GM18499 (cell line): ENCODE results near the gene OR6K6.

Experiments used
- ATAC-seq: cut with Tn5 transposase; IDR thresholded peaks from one replicate; pipeline ENCODE4 v1.9.1; 2021; ENCODE audit warnings: moderate number of reproducible peaks; ENCODE audit not compliant: insufficient read depth, unreplicated experiment

Gene OR6K6

GRCh38 chr1:158754420-158754819, at the start of gene OR6K6:
Gene OR6K6 (plus strand): TSS chr1:158754720. CDS start chr1:158754888, 168 bp downstream.
- ATAC-seq = no peak

GRCh38 chr1:158706096-158706495, 48.4 kb upstream of the OR6K6 start:
- ATAC-seq = no peak

GRCh38 chr1:158711098-158711497, 43.4 kb upstream of the OR6K6 start:
- ATAC-seq = no peak

- ATAC-seq = no peak
Observed at GRCh38 chr1:158714754-158715153, 39.8 kb upstream of the OR6K6 start.

GRCh38 chr1:158716335-158716734, 38.2 kb upstream of the OR6K6 start:
- ATAC-seq = peak; percentile 74

- no peak for ATAC-seq
Observed at GRCh38 chr1:158717344-158717743, 37.2 kb upstream of the OR6K6 start.

- ATAC-seq = no peak
Observed at GRCh38 chr1:158719664-158720063, 34.9 kb upstream of the OR6K6 start.

- ATAC-seq = no peak
Observed at GRCh38 chr1:158720620-158721019, 33.9 kb upstream of the OR6K6 start, which contains the start of gene OR6K3. Gene OR6K3 (minus strand): TSS chr1:158720720. CDS start chr1:158718115, 2,605 bp downstream.

GRCh38 chr1:158724442-158724841, 30.1 kb upstream of the OR6K6 start:
- no peak for ATAC-seq

- no peak for ATAC-seq
Observed at GRCh38 chr1:158728510-158729225, 25.9 kb upstream of the OR6K6 start.

- ATAC-seq = no peak
Observed at GRCh38 chr1:158730453-158730852, 24.1 kb upstream of the OR6K6 start.

- no peak for ATAC-seq
Observed at GRCh38 chr1:158731707-158732106, 22.8 kb upstream of the OR6K6 start.

- no peak for ATAC-seq
Observed at GRCh38 chr1:158732524-158732923, 22.0 kb upstream of the OR6K6 start.

- no peak for ATAC-seq
Observed at GRCh38 chr1:158735848-158736247, 18.7 kb upstream of the OR6K6 start.

GRCh38 chr1:158752155-158752712, 2.3 kb upstream of the OR6K6 start:
- no peak for ATAC-seq

- no peak for ATAC-seq
Observed at GRCh38 chr1:158771950-158772866, 17.7 kb downstream of the OR6K6 start, which contains the start of gene OR6N1. Gene OR6N1 (minus strand): TSS chr1:158772195. CDS start chr1:158766682, 5,513 bp downstream.

- ATAC-seq = no peak
Observed at GRCh38 chr1:158781104-158781503, 26.6 kb downstream of the OR6K6 start, which contains the start of gene OR6N2. Gene OR6N2 (minus strand): TSS chr1:158781204. CDS start chr1:158777635, 3,569 bp downstream.

- ATAC-seq = no peak
Observed at GRCh38 chr1:158793604-158794003, 39.1 kb downstream of the OR6K6 start.

- no peak for ATAC-seq
Observed at GRCh38 chr1:158794247-158794646, 39.7 kb downstream of the OR6K6 start.

- no peak for ATAC-seq
Observed at GRCh38 chr1:158798531-158798930, 44.0 kb downstream of the OR6K6 start.

- ATAC-seq = no peak
Observed at GRCh38 chr1:158799689-158800088, 45.2 kb downstream of the OR6K6 start.
